Measurements from ENCODE around the gene KRT5. TPM values are rescaled to one million over a fixed set of nuclear protein-coding genes. Genes with fewer than 3 reads are reported as not detected.

The KRT5 gene
- total and polyA plus RNA-seq, 2 experiments from 2014 or later = not detected

DNA sequence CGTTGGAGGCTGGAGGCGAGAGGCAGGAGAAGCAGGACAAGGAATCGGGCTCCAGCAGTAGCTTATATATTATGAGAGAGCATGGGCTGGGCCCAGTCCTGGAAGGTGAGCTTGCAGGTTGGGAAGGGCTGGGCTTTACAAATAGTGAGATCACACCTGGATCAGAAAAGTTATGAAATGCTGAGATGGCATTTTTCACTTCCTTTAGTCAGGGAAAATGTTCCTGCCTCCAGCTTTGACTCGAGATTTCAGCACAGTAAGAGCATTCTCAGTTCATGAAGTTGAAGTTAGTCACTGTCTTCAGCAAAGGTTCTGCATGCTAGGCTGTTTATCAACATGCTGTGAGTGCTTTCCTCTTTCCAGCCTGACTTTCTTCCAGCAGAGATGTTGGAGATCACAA lies 46.4 kb downstream of the KRT5 start, which contains the start of gene KRT6C (continued):
- TF ChIP-seq, protein P1, sequence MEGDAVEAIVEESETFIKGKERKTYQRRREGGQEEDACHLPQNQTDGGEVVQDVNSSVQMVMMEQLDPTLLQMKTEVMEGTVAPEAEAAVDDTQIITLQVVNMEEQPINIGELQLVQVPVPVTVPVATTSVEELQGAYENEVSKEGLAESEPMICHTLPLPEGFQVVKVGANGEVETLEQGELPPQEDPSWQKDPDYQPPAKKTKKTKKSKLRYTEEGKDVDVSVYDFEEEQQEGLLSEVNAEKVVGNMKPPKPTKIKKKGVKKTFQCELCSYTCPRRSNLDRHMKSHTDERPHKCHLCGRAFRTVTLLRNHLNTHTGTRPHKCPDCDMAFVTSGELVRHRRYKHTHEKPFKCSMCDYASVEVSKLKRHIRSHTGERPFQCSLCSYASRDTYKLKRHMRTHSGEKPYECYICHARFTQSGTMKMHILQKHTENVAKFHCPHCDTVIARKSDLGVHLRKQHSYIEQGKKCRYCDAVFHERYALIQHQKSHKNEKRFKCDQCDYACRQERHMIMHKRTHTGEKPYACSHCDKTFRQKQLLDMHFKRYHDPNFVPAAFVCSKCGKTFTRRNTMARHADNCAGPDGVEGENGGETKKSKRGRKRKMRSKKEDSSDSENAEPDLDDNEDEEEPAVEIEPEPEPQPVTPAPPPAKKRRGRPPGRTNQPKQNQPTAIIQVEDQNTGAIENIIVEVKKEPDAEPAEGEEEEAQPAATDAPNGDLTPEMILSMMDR (conservative IDR thresholded peaks at IDR 0.05; ENCODE audit: low read depth in 2 of 2) = no peak
- TF ChIP-seq, protein P2, sequence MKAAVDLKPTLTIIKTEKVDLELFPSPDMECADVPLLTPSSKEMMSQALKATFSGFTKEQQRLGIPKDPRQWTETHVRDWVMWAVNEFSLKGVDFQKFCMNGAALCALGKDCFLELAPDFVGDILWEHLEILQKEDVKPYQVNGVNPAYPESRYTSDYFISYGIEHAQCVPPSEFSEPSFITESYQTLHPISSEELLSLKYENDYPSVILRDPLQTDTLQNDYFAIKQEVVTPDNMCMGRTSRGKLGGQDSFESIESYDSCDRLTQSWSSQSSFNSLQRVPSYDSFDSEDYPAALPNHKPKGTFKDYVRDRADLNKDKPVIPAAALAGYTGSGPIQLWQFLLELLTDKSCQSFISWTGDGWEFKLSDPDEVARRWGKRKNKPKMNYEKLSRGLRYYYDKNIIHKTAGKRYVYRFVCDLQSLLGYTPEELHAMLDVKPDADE (IDR thresholded peaks at IDR 0.05) = no peak
- TF ChIP-seq JUNB (IDR thresholded peaks at IDR 0.05; ENCODE audit: unreplicated experiment) (no peak), ZNF331 (CRISPR knock-in tag; IDR thresholded peaks at IDR 0.05; ENCODE audit: low read depth) (no peak)

DNA sequence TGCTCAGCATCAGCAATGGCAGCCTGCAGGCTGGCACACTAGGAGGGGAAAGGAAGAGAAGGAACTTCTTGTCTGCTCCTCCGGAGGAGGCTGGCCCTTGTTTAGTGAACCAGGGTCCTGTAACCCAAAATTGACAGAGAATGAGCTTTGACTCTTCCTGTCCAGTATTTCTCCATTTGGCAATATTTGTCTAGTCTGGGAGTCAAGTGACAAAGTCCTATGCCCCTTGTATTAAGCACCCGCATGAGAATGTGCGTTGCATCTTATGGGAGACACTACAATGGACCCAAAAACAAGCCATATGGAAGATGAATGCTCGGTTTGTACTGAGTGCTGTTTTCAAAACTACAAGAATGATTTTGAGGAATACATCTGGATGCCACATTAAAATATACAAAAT lies 50.3 kb downstream of the KRT5 start:
- Mint-ChIP-seq H3K27ac (no peak overlapping the region), H3K36me3 (ENCODE audit: low read depth) (no peaks in the 10 kb centered on the region; the same call in 2 of the 3 replicates), H3K4me1 (no peaks in the 10 kb centered on the region; the same call in 2 of the 3 replicates), H3K9me3 (peaks cover 16% of the 10 kb centered on the region; the same call in 2 of the 3 replicates), H3K4me3 (no peak overlapping the region), H3K27me3 (ENCODE audit: insufficient read depth, low read depth, poor library complexity) (no peaks in the 10 kb centered on the region)
- Histone ChIP-seq H3K79me2 (replicated peaks; ENCODE audit: insufficient read depth) (no peaks in the 10 kb centered on the region), H3K4me1 (ENCODE audit: insufficient read depth) (no peaks in the 10 kb centered on the region), H3K27me3 (ENCODE audit: insufficient read depth) (no peaks in the 10 kb centered on the region), H4K20me1 (replicated peaks; ENCODE audit: insufficient read depth) (no peaks in the 10 kb centered on the region), H3K4me3 (no peak overlapping the region), H3K4me2 (no peak overlapping the region), H3K36me3 (ENCODE audit: insufficient read depth) (no peaks in the 10 kb centered on the region), H3K9me2 (ENCODE audit: insufficient read depth) (no peaks in the 10 kb centered on the region), H3F3A (replicated peaks; ENCODE audit: low read depth) (no peaks in the 10 kb centered on the region), H3K27ac (ENCODE audit: low read depth) (no peak overlapping the region), H2AFZ (no peak overlapping the region)
- ATAC-seq = no peak
- DNase-seq (ENCODE audit: low spot score) = no peak
- TF ChIP-seq EZH2phosphoT487 (IDR thresholded peaks at IDR 0.05; ENCODE audit: unreplicated experiment) (no peak), EZH2 (IDR thresholded peaks at IDR 0.05; ENCODE audit: low read depth, unreplicated experiment) (no peak), NANOG (IDR thresholded peaks at IDR 0.05; ENCODE audit: borderline replicate concordance) (no peak), STAT1 (IDR thresholded peaks at IDR 0.05; ENCODE audit: unreplicated experiment) (no peak)
- TF ChIP-seq, protein P3, sequence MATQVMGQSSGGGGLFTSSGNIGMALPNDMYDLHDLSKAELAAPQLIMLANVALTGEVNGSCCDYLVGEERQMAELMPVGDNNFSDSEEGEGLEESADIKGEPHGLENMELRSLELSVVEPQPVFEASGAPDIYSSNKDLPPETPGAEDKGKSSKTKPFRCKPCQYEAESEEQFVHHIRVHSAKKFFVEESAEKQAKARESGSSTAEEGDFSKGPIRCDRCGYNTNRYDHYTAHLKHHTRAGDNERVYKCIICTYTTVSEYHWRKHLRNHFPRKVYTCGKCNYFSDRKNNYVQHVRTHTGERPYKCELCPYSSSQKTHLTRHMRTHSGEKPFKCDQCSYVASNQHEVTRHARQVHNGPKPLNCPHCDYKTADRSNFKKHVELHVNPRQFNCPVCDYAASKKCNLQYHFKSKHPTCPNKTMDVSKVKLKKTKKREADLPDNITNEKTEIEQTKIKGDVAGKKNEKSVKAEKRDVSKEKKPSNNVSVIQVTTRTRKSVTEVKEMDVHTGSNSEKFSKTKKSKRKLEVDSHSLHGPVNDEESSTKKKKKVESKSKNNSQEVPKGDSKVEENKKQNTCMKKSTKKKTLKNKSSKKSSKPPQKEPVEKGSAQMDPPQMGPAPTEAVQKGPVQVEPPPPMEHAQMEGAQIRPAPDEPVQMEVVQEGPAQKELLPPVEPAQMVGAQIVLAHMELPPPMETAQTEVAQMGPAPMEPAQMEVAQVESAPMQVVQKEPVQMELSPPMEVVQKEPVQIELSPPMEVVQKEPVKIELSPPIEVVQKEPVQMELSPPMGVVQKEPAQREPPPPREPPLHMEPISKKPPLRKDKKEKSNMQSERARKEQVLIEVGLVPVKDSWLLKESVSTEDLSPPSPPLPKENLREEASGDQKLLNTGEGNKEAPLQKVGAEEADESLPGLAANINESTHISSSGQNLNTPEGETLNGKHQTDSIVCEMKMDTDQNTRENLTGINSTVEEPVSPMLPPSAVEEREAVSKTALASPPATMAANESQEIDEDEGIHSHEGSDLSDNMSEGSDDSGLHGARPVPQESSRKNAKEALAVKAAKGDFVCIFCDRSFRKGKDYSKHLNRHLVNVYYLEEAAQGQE (IDR thresholded peaks at IDR 0.05; ENCODE audit: unreplicated experiment) = no peak
- TF ChIP-seq, protein P4, sequence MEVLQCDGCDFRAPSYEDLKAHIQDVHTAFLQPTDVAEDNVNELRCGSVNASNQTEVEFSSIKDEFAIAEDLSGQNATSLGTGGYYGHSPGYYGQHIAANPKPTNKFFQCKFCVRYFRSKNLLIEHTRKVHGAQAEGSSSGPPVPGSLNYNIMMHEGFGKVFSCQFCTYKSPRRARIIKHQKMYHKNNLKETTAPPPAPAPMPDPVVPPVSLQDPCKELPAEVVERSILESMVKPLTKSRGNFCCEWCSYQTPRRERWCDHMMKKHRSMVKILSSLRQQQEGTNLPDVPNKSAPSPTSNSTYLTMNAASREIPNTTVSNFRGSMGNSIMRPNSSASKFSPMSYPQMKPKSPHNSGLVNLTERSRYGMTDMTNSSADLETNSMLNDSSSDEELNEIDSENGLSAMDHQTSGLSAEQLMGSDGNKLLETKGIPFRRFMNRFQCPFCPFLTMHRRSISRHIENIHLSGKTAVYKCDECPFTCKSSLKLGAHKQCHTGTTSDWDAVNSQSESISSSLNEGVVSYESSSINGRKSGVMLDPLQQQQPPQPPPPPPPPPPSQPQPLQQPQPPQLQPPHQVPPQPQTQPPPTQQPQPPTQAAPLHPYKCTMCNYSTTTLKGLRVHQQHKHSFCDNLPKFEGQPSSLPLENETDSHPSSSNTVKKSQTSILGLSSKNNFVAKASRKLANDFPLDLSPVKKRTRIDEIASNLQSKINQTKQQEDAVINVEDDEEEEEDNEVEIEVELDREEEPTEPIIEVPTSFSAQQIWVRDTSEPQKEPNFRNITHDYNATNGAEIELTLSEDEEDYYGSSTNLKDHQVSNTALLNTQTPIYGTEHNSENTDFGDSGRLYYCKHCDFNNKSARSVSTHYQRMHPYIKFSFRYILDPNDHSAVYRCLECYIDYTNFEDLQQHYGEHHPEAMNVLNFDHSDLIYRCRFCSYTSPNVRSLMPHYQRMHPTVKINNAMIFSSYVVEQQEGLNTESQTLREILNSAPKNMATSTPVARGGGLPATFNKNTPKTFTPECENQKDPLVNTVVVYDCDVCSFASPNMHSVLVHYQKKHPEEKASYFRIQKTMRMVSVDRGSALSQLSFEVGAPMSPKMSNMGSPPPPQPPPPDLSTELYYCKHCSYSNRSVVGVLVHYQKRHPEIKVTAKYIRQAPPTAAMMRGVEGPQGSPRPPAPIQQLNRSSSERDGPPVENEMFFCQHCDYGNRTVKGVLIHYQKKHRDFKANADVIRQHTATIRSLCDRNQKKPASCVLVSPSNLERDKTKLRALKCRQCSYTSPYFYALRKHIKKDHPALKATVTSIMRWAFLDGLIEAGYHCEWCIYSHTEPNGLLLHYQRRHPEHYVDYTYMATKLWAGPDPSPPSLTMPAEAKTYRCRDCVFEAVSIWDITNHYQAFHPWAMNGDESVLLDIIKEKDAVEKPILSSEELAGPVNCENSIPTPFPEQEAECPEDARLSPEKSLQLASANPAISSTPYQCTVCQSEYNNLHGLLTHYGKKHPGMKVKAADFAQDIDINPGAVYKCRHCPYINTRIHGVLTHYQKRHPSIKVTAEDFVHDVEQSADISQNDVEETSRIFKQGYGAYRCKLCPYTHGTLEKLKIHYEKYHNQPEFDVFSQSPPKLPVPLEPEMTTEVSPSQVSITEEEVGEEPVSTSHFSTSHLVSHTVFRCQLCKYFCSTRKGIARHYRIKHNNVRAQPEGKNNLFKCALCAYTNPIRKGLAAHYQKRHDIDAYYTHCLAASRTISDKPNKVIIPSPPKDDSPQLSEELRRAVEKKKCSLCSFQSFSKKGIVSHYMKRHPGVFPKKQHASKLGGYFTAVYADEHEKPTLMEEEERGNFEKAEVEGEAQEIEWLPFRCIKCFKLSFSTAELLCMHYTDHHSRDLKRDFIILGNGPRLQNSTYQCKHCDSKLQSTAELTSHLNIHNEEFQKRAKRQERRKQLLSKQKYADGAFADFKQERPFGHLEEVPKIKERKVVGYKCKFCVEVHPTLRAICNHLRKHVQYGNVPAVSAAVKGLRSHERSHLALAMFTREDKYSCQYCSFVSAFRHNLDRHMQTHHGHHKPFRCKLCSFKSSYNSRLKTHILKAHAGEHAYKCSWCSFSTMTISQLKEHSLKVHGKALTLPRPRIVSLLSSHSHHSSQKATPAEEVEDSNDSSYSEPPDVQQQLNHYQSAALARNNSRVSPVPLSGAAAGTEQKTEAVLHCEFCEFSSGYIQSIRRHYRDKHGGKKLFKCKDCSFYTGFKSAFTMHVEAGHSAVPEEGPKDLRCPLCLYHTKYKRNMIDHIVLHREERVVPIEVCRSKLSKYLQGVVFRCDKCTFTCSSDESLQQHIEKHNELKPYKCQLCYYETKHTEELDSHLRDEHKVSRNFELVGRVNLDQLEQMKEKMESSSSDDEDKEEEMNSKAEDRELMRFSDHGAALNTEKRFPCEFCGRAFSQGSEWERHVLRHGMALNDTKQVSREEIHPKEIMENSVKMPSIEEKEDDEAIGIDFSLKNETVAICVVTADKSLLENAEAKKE (CRISPR knock-in tag; IDR thresholded peaks at IDR 0.05) = no peak
- TF ChIP-seq, protein P1 (conservative IDR thresholded peaks at IDR 0.05; ENCODE audit: low read depth in 2 of 2) = no peak
